Stimulated activated CD8-positive, alpha-beta memory T cell treated with anti-CD3 and anti-CD28 coated beads, Interleukin-2, amount 100 ng/mL, for 1 hour (primary cell): Measurements from ENCODE around the gene ZNF664.
"Not testable (repeated sequence)": the region's sequence is repeated elsewhere in the genome, so short reads cannot be mapped to it uniquely, and the experiment has no call there.

Experiments used
- DNase-seq, 2 donors: peaks; one replicate each; pipeline ENCODE4 v3.0.0-alpha.2; 2020; ENCODE audit warnings: low read depth in 2 of 2

The ZNF664 gene

DNA sequence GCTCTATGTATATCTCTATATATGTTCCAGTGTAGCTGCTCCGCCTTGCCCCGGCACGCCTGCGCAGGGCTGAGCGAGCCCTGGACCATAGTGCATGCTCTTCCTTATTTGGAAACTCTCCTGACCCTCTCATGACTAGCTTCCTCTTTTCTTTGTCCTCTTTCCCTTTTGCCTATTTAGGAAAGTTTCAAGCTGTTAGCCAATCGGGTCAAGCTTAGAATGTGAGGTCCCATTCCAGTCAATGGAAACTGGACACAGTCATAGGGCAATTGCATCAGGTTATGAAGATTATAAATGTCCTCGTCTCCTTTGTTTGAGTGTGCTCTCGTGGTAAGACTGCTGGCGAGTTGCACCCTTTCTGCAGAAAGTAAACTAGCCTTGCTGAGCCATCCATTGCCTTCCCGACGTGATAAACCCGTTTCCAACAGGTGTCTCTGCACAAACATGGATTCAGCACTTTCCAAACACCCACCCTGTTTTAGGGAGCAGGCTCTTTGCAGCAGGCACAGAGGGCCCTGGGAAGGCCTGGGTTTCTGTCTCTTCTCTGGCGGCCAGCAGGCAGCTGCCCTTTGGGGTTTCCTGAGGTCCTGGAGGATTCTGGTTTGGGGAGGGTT, 31.3 kb upstream of the ZNF664 start:
- DNase-seq, result no peak

DNA sequence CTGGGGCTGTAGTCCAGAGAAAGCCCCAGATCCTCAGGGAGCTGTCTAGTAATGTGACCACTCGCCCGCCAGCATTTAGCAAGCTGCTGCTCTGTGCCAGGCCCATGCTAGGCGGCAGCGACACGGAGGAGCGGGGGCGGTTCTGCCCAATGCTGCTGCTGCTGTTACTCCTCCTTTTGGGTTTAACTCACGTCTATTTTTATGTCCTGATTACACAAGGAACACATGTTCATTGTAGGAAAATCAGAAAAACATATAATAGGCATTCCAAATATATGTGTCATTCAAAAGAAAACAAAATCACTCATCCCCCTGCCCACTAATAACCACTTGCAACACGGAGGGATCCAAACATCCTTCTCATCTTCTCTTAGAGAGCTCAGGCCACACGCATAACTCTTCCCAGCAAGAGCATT, 30.8 kb upstream of the ZNF664 start:
- DNase-seq, result no peak

DNA sequence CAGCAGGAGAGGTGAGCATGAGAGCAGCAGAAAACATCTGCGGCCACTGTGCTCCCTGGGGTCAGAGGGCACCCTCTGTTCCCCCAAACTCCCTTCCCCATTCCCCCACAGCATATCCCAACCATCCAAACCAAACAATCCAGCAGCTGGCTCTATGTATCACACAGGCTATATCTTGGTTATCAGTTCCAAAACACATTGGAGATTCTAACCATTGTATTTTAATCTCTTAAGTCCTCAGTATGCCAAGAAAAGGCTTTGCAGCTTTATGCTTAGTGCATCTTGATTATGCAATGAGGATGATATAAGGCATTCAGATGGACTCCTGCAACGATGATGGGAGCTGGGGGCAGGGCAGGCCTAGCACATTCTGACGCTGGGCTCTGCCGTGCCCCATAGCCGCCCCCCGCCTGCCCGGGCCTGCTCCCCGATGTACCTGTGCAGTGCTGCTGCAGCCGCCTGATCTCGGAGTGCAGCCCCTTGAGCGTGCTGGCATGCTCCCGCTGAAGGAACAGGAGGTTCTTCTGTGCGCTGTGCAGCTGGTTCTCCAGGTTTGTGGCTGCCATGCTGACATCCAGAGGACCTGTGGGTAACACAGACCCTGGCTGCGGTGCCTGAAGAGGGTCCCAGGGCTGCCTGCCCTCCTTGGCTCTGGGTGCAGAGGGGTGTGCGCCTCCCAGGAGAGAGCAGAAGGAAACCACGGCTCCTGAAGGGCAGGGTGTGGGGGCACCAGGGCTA, 29.9 kb upstream of the ZNF664 start:
- DNase-seq, result no peak

DNA sequence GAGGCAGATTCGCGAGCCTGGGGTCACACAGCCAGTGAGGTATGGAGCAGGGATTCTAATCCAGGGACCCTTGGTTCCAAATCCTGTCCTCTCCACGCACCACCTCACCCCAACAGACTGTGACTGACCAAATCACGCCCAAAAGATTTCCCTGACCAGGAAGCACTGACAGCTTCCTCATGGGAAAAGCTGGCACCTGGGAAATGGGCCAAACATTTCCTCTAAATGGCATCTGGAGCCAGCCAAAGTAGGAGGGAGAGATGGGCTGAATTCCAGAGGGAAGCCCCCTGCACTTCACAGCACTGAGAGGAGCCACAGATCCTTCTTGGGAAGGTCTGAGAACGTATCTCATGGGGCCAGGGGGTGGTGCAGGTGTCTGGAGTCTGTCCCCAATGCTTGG, 29.2 kb upstream of the ZNF664 start:
- no peak for DNase-seq

DNA sequence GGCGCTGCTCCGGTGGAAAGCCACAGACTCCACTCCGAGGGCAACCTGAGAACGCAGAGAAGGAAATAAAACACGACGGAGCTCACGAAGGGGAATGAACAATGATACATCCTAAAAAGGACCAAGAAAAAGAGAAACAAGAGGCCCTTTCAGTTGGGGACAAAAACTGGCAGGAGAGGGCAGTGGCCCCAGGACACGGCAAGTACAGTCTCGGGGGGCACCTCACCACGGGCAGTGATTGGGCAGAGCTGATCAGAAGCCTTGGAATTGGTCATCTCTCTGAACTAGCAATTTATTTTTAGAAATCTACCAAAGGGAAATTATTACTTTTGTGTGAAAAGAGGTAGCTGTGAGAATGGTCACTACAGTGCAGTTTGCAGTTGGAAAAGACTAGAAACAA, 28.3 kb upstream of the ZNF664 start:
- no peak for DNase-seq

DNA sequence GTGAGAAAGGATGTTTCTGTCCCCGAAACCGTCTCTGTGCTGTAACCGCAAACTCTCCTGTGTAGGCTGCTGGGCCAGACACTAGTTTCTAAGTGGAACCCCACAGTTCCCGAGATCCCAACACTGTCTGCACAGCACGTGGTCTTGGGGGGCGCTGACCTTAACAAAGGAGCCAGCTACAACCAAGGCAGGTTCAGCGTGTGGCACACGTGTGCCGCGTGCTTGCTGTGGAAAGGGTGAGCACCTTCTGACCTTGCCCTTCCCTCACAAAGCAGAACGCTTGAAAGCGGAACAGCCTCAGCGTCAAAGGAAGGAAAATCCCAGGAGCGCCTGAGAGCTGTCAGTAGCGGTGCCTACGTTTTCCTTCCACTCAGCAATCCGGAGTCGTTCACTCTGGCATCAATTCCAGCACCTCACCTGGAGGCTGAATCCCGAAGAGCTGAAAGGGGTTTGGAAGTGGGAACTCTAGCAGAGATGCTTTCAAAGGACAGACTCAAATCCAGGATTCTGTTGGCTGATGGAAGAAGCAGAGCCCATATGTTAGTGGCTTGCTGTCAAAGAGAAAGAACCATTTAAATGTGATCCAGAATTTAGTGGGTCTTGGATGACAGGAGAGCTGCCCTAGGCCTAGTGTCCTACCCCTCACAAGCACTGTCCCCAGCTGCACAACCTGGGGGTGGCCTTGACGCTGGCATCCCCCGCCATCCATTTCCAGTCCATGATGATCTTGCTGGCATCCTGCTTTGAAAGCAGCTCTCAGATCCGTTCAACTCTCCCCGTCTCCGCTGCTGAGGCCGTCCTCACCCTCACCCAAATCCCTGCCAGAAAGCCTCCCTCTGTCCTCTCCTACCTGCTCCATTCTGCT, 27.5 kb upstream of the ZNF664 start:
- no peak for DNase-seq

DNA sequence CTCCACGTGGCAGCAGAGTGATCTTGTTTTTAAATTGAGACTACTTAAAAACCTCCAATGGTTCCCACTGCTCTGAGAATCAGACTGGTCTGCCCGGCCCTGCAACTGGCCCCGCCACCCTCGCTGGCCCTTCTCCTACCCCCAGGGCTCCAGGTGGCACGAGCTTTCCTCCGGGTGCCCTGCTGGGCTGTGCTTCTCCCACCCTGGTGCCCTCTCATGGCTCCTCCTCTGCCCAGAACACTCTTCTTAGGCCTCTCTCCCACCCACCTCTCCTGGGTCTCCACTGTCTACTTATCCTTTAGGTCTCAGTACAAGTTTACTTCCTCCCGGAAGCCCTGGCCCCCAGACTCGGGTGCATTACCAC, 26.9 kb upstream of the ZNF664 start:
- no peak for DNase-seq

DNA sequence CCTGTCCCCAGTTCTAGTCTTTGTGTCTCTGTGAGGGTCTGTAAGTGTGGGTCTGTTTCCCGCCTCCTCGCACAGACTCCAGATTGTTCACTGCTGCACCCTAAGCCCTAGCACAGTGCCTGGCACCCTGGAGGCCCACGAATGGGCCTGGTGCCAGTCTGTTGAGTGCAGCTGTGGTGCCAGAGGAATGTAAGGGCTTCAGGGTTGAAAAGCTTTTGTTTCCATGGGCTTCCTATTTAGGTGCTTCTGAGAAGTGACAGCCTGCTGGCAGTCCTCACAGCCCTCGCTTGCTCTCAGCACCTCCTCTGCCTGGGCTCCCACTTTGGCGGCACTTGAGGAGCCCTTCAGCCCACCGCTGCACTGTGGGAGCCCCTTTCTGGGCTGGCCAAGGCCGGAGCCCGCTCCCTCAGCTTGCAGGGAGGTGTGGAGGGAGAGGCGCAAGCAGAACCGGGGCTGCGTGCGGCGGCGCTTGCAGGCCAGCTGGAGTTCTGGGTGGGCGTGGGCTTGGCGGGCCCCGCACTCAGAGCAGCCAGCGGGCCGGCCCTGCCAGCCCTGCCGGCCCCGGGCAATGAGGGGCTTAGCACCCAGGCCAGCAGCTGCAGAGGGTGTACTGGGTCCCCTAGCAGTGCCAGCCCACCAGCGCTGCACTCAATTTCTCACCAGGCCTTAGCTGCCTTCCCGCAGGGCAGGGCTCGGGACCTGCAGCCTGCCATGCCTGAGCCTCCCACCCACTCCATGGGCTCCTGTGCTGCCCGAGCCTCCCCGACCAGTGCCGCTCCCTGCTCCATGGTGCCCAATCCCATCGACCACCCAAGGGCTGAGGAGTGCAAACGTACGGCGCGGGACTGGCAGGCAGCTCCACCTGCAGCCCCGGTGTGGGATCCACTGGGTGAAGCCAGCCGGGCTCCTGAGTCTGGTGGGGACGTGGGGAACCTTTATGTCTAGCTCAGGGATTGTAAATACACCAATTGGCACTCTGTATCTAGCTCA, 26.2 kb upstream of the ZNF664 start:
- DNase-seq, result not testable (repeated sequence)

DNA sequence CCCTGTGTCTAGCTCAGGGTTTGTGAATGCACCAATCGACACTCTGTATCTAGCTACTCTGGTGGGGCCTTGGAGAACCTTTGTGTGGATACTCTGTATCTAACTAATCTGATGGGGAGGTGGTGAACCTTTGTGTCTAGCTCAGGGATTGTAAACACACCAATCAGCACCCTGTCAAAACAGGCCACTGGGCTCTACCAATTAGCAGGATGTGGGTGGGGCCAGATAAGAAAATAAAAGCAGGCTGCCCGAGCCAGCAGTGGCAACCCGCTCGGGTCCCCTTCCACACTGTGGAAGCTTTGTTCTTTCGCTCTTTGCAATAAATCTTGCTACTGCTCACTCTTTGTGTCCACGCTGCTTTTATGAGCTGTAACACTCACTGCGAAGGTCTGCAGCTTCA, 25.5 kb upstream of the ZNF664 start:
- DNase-seq, result not testable (repeated sequence)

DNA sequence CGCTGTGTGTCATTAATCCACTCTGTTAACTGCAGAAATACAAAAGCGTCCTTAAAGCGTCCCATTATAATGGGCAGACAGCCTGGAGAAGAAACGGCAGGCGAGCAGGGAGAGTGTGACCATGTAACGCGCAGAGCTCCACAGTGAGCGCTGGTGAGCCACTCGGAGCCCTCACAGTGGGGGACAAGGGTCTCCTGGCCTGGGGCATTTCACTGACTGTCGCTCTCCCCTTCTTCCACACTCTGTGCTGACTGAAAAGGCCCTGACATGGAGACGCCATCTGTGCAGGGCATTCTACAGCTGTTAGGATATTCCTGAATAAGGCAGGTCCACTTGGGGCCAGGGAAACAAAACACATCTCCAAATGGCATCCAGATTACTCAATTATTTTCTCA, 24.6 kb upstream of the ZNF664 start:
- DNase-seq, result no peak

DNA sequence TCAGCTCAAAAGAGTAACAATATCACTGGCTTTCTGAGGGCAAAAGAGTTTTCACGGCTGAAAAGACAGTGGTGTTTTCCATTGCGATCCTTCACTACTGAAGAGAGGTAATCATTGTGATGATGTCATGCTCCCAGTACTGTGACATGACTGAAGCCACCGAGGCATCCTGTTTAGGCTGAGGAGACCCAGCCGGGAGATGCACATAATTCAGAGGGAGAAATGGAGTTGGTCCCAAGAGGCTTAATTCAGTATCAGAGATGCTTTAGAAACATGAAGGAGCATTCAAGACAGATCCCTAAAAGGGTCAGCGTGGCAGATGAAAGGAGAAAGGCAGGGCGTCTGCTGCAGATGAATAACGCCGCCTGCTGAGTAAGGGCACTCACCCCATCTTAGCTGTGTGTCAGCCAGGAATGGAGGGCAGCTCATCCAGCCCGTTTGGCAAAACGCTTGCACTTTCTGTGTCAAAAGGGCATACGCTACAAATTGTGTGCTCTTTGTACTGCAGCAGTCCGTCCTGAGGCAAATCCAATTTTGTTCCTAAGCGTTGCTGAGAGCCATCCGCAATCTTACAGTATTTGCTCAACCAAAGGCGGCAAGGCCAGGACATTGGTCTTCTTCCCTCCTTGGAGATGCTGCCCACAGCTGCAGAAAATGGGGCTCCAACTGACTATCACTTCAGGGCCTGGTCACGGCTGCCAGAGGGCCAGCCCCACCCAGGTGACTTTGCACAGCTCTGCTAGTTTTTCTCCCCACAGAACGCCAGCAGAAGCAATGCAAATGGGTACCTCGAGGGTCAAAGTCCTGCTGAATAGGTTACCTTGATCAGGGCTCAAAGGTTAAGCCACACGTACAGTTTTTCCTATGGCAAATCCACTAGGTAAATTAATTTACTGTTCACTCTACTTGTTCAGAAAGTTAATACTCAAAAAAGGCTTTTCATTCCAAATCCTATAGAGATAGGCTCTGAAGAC, 23.9 kb upstream of the ZNF664 start:
- no peak for DNase-seq

DNA sequence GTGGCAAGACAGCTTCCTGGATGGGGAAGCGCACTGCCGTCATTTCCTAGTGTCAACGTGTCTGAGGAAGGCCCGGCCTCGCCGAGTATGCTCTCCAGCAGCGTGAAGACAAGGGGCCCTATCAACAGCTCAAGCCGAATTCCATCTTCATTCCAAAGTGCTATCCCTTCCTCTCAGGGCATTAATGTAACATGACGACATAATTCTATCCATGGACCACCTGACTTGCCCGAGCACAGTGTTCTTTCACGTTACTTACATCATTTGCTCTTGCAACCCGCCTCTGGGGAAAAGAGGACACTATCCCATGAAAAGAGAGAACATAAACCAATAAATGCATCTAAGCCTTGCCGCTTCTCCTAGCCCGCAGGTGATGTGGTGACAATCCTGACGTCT, 23.2 kb upstream of the ZNF664 start:
- DNase-seq, result no peak

DNA sequence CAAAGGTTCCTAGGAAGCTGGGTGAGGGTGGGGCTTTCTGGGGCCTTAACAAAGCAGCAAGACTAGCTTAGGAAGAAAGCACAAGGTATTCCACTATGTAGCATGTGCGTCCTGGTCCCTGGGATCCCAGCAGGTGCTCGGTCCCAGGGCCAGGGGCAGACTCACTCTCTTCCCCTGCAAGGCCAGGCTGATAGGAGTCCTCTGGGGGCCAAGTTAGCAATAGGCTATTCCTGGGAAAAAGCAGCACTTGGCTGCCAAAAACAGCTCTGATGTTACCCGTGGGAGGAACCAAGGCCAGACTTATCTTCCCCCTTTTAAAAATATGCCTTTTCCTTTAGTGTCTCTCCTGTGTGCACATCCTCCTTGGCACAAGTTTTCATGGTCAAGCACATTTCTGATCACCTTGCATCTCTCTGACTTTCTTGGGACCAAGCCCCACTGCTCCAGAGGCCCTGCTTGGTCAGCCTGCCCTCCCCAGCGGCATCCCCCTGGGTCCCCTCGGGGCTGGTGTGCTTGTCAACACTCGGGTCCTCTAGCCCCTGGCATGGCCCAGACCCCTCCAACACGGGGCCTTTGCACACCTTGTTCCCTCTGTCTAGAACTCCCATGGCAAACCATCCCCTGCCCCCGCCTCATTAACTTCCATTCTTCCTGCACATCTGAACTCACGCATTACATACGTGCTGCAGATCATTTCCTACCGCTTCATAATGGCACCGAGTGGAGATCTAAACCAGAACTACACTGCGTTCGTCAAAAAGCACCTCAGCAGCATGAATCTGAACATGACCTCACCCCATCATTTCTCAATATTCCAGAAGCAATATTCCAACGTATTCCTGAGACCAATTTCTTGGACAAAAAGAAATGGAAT, 22.3 kb upstream of the ZNF664 start:
- no peak for DNase-seq

DNA sequence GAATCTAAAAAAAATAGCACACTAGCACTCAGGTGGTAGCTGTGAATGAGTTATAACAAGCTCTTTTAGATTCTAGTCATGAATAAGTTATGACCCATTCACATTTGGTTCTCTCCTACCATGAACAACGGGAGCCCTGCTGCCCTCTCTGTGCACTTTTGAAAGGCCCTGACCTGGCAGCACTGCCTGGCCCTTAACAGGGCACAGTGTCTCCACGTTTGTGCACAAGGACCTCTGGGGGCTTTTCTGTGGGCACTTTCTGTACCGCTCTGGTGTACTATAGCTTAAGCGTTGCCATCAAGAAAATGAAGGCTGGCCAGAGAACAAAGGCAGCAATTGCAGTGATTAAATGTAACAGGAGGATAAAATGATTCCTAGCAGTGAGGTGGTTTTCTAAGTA, 21.5 kb upstream of the ZNF664 start:
- no peak for DNase-seq

DNA sequence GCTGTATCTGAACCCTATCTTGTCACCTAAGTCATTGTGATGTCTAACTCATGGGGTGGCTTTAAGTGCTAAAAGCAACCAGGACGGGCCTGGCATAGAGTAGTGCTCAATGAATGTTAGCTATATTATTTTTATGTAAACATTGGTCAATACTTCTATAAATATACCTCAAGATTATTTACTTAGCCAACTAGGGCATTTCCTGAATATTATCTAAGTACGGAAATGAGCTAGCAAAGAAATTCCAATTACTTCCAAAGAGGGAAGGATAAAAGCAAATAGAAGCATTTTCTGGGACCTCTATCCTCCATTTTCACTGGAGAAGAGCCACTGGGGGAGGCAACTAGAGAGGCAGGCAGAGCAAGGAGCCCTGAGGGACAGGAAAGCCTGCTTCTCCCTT, 21.0 kb upstream of the ZNF664 start:
- DNase-seq, result no peak

DNA sequence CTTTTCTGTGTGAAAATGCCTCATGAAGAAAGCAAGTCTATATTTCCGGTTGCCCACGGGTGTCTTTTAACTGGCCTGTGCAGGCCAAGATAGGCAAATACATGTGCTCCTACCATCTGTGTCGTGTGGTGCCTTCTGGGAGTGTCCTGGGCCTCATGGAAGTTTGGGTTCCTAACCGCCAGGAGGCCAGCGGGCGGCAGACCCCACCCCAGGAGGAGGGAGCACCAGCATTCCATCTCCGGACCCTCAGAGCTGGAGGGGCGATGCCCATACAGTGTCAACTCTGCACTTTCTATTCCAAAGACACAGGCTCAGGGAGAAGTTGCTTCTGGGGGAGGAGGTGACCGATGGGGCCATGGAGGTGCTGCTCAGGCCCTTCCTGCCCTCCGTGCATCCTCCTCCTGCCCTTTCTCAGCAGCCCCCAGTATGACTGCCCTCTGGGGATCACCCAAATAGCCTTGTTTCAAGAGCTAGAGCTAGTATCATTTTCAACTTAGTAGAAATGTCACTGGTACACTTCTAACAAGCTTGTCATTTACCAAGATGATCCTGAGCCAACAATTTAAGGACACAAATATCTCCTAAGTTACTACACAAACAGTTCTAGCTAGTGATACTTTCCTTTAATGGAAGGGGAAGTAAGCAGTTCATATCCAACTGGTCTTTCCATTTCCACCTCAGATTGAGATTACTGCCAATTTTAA, 18.2 kb upstream of the ZNF664 start:
- DNase-seq, result no peak

DNA sequence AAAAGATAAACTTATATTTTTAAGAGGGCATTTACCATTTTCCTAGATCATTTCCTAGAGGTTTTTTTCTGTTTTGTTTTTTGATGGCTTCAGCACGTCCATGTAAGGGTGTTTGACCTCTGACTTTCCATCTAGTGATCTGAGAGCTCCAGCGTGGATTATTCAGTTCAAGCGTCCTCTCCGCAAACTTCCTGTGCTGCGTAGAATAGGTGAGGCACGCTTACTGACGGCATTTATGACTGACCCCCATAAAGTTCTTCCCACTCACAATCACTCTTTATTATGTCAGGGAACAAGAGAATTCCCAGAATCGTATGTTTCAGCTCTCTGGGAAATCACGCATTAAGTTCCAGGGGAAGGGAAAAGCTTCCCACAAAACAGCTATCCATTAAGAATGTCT, 16.8 kb upstream of the ZNF664 start:
- no peak for DNase-seq

DNA sequence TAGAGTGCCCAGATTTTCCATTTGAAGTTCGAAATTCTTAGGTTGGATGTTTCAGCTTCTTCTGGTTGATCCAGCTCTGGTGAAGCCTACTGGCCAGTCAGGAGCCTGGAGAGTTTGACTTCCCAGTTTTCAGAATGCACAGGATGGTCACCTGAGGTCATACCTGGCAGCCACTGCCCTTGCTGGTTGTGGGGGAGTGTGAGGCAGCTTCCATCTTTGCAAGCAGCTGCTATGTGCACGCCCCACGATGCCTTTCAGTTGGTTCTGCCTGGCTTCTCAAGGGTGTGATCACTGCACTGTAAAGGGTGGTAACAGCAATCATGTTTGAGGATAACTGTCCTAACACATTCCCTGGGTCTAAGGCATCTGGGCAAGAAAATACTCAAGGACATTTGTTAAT, 15.8 kb upstream of the ZNF664 start:
- DNase-seq, result no peak

DNA sequence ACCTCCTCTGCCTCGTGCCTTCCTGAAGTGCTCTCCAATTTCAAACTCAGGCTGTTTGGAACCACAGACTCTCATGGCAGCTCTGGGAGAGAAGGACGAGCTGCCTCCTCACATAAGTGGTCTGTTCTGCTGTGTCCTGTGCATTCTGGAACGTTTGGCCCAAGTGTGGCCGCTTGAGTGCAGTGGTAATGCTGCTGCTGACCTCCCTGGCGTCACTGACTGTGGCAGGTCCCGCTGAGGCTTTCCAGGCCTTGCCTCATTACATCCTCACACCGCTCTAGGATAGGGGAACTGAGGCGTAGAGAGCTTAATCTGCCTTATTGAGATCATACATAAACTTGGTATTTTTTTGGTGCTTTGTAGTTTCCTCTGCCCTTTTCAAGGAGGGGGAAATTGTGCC, 14.6 kb upstream of the ZNF664 start:
- no peak for DNase-seq
